ENCODE results near the gene PCBP4. TPM values are rescaled to one million over a fixed set of nuclear protein-coding genes. Genes with fewer than 3 reads are reported as not detected.

Gene PCBP4
- polyA plus RNA-seq, 1 donor (not counting 4 experiments of a cell fraction or from before 2014, with no cell fraction given), result 25.2 TPM

DNA sequence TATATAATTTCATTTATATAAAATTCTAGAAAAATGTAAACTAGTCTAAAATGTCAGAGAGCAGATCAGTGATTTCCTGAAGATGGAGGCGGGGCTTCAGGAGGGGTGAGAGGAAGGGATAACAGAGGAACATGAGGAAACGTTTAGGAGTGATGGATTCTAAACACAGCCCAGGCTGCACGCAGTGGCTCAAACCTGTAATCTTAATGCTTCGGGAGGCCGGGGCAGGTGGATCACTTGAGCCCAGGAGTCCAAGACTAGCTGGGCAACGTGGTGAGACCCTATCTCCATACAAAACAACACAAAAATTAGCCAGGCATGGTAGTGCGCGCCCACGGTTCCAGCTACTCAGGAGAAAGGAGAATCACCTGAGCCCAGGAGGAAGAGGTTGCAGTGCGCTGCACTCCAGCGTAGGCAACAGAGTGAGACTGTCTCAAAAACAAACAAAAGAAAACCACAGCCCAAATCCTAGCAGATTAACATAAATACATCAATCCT, 46.1 kb downstream of the PCBP4 start:
- no peak overlapping the region for H2AFZ ChIP-seq (ENCODE audit: control insufficient read depth, low read length)
- no peak overlapping the region for H3K4me3 ChIP-seq (ENCODE audit: control insufficient read depth in 2 of 3, extremely low read depth in 1 of 3, insufficient read depth in 2 of 3, low read depth in 1 of 3, low read length in 3 of 3)
- FAIRE-seq (no peak), DNase-seq (ENCODE audit: low read depth, low spot score) (no peak)
- no peak overlapping the region for H3K9ac ChIP-seq (ENCODE audit: control insufficient read depth, extremely low read depth, insufficient read depth, low read length)
- no peaks in the 10 kb centered on the region for H3K36me3 ChIP-seq (ENCODE audit: control insufficient read depth in 2 of 2, extremely low read depth in 1 of 2, insufficient read depth in 2 of 2, low read length in 2 of 2)
- H3K4me1 ChIP-seq (ENCODE audit: control insufficient read depth, extremely low read depth, insufficient read depth, low read length), result no peaks in the 10 kb centered on the region
- H4K20me1 ChIP-seq (ENCODE audit: control insufficient read depth, extremely low read depth, insufficient read depth, low read length), result no peaks in the 10 kb centered on the region
- no peak overlapping the region for H3K27ac ChIP-seq (ENCODE audit: control insufficient read depth, insufficient read depth, low read length)
- H3K9me1 ChIP-seq (ENCODE audit: control insufficient read depth, extremely low read depth, insufficient read depth, low read length), result no peaks in the 10 kb centered on the region
- dilution Hi-C loops (cut with MboI; ENCODE audit: extremely low pct_ligation_motif_present, low sequenced_read_pairs), result no loop called here
- H3K79me2 ChIP-seq (ENCODE audit: control insufficient read depth, insufficient read depth, low read length), result no peaks in the 10 kb centered on the region
- no peaks in the 10 kb centered on the region for H3K9me3 ChIP-seq (ENCODE audit: control insufficient read depth, low read depth, low read length)
- TF ChIP-seq EZH2 (IDR thresholded peaks at IDR 0.05; ENCODE audit: low read length), result no peak
- TF ChIP-seq, protein P1, sequence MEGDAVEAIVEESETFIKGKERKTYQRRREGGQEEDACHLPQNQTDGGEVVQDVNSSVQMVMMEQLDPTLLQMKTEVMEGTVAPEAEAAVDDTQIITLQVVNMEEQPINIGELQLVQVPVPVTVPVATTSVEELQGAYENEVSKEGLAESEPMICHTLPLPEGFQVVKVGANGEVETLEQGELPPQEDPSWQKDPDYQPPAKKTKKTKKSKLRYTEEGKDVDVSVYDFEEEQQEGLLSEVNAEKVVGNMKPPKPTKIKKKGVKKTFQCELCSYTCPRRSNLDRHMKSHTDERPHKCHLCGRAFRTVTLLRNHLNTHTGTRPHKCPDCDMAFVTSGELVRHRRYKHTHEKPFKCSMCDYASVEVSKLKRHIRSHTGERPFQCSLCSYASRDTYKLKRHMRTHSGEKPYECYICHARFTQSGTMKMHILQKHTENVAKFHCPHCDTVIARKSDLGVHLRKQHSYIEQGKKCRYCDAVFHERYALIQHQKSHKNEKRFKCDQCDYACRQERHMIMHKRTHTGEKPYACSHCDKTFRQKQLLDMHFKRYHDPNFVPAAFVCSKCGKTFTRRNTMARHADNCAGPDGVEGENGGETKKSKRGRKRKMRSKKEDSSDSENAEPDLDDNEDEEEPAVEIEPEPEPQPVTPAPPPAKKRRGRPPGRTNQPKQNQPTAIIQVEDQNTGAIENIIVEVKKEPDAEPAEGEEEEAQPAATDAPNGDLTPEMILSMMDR (optimal IDR thresholded peaks at IDR 0.05 in 1 of 3, IDR thresholded peaks at IDR 0.05 in 1 of 3, conservative IDR thresholded peaks at IDR 0.05 in 1 of 3; ENCODE audit: extremely low read depth in 1 of 3, insufficient read depth in 2 of 3, low read length in 3 of 3), result no peak
- H3K27me3 ChIP-seq (ENCODE audit: control insufficient read depth, extremely low read depth, insufficient read depth, low read length), result no peaks in the 10 kb centered on the region
- H3K4me2 ChIP-seq (ENCODE audit: control insufficient read depth, extremely low read depth, insufficient read depth, low read depth, low read length), result no peak overlapping the region

DNA sequence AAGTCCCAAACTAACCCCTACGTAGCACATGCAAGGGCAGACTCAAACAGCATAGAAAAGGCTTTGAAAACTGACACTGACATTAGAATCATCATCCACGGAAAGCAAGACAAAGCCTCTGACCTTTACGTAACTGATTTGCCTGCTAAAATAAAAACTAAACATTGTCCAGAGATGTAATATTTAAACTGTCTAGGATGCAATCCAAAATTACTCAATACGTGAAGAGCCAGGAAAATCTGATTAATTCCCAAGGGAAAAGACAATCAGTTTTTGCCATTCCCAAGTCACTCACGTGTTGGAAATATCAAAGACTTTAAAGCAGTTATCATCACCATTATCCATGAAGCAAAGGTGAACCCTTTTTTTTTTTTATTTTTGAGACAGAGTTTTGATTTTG, 50.8 kb downstream of the PCBP4 start:
- H3K4me3 ChIP-seq (ENCODE audit: control insufficient read depth in 2 of 3, extremely low read depth in 1 of 3, insufficient read depth in 2 of 3, low read depth in 1 of 3, low read length in 3 of 3), result no peak overlapping the region
- dilution Hi-C loops (cut with MboI; ENCODE audit: extremely low pct_ligation_motif_present, low sequenced_read_pairs), result no loop called here

More for the DNA sequence above, 50.8 kb downstream of the PCBP4 start:
- no peaks in the 10 kb centered on the region for H3K79me2 ChIP-seq (ENCODE audit: control insufficient read depth, insufficient read depth, low read length)
- no peak overlapping the region for H3K9ac ChIP-seq (ENCODE audit: control insufficient read depth, extremely low read depth, insufficient read depth, low read length)
- no peak overlapping the region for H2AFZ ChIP-seq (ENCODE audit: control insufficient read depth, low read length)
- no peak for TF ChIP-seq EZH2 (IDR thresholded peaks at IDR 0.05; ENCODE audit: low read length)
- TF ChIP-seq, protein P1 (optimal IDR thresholded peaks at IDR 0.05 in 1 of 3, IDR thresholded peaks at IDR 0.05 in 1 of 3, conservative IDR thresholded peaks at IDR 0.05 in 1 of 3; ENCODE audit: extremely low read depth in 1 of 3, insufficient read depth in 2 of 3, low read length in 3 of 3), result no peak
- no peaks in the 10 kb centered on the region for H3K9me3 ChIP-seq (ENCODE audit: control insufficient read depth, low read depth, low read length)
- H4K20me1 ChIP-seq (ENCODE audit: control insufficient read depth, extremely low read depth, insufficient read depth, low read length), result no peaks in the 10 kb centered on the region
- H3K9me1 ChIP-seq (ENCODE audit: control insufficient read depth, extremely low read depth, insufficient read depth, low read length), result no peaks in the 10 kb centered on the region
- no peaks in the 10 kb centered on the region for H3K36me3 ChIP-seq (ENCODE audit: control insufficient read depth in 2 of 2, extremely low read depth in 1 of 2, insufficient read depth in 2 of 2, low read length in 2 of 2)
- no peak for DNase-seq (ENCODE audit: low read depth, low spot score)
- no peaks in the 10 kb centered on the region for H3K27me3 ChIP-seq (ENCODE audit: control insufficient read depth, extremely low read depth, insufficient read depth, low read length)
- FAIRE-seq, result no peak
- no peak overlapping the region for H3K27ac ChIP-seq (ENCODE audit: control insufficient read depth, insufficient read depth, low read length)
- no peaks in the 10 kb centered on the region for H3K4me1 ChIP-seq (ENCODE audit: control insufficient read depth, extremely low read depth, insufficient read depth, low read length)
- H3K4me2 ChIP-seq (ENCODE audit: control insufficient read depth, extremely low read depth, insufficient read depth, low read depth, low read length), result no peak overlapping the region

Data from keratinocyte (primary cell).